GM12878 (cell line): Measurements from ENCODE around the gene SNX19. TPM values are rescaled to one million over a fixed set of nuclear protein-coding genes. Genes with fewer than 3 reads are reported as not detected.

Experiments used
- ATAC-seq: fragments of 200-7000 bp; cut with Tn5 transposase; 3 replicates; pipeline ENCODE4 v1.9.1; 2020; ENCODE audit warnings: mild to moderate bottlenecking, moderate library complexity
- BruUV-seq: library from RNA; stranded (reverse); fragments of 400-500 nt; replicated peaks from 2 replicates; lab custom pipeline; 2021; lab: Mats Ljungman, UMichigan
- CTCF ChIA-PET: fragments of 300-600 bp; sonication (Branson Sonifier 250); formaldehyde crosslinking; extraction: SDS; loops from one replicate; lab custom pipeline; 2021; ENCODE audit warnings: inconsistent platforms; lab: Yijun Ruan, JAX
- POLR2A ChIA-PET: fragments of 350-600 bp; formaldehyde crosslinking; extraction: SDS; loops from one replicate; lab custom pipeline; 2021; ENCODE audit warnings: inconsistent platforms; lab: Charles Lee
- RAD21 ChIA-PET: fragments of 300-600 bp; sonication (Branson Sonifier 250); formaldehyde crosslinking; loops from one replicate; lab custom pipeline; 2023; ENCODE audit warnings: antibody characterized with exemption; ENCODE audit not compliant: unreplicated experiment; lab: Charles Lee
- SMC1A ChIA-PET: fragments of 300-600 bp; sonication (Branson Sonifier 250); formaldehyde crosslinking; loops from one replicate; lab custom pipeline; 2023; ENCODE audit not compliant: unreplicated experiment, uncharacterized antibody; lab: Charles Lee
- DNase-seq: peaks from one replicate; pipeline ENCODE4 v3.0.0-alpha.2; 2011; ENCODE audit warnings: low read depth, low spot score
- FAIRE-seq: peaks from 3 replicates; lab custom pipeline; 2011; peaks lifted over from hg19 to GRCh38; lab: Jason Lieb, UNC
- H2AFZ ChIP-seq: 2 replicates; pipeline ENCODE4 v1.6.0; 2011; ENCODE audit warnings: low read depth, low read length, control low read depth; ENCODE audit not compliant: control insufficient read depth
- H3K27ac ChIP-seq: 2 replicates; pipeline ENCODE4 v1.5.1; 2011; ENCODE audit warnings: control low read depth; ENCODE audit not compliant: control insufficient read depth, insufficient read depth
- H3K27me3 ChIP-seq, 2 experiments: replicated peaks in 1 of 2; 2 replicates each; pipeline versions ENCODE4 v1.6.0 to v1.6.1; 2011; ENCODE audit warnings: low read length in 1 of 2; ENCODE audit not compliant: control insufficient read depth in 2 of 2, insufficient read depth in 2 of 2
- H3K36me3 ChIP-seq, 2 experiments: 2 replicates each; pipeline ENCODE4 v1.5.1; 2011; ENCODE audit warnings: low read length in 1 of 2; ENCODE audit not compliant: control insufficient read depth in 2 of 2, insufficient read depth in 2 of 2
- H3K4me1 ChIP-seq: 2 replicates; pipeline ENCODE4 v1.6.1; 2011; ENCODE audit warnings: mild to moderate bottlenecking, low read length, moderate library complexity, mixed read lengths; ENCODE audit not compliant: control insufficient read depth, insufficient read depth
- H3K4me2 ChIP-seq: 2 replicates; pipeline ENCODE4 v1.6.0; 2011; ENCODE audit warnings: control low read depth; ENCODE audit not compliant: control insufficient read depth, insufficient read depth
- H3K4me3 ChIP-seq: fragments of 200-600 bp; sonication (generic); 2 replicates; pipeline ENCODE4 v1.5.1; 2016
- H3K79me2 ChIP-seq: 2 replicates; pipeline ENCODE4 v1.6.0; 2011; ENCODE audit warnings: low read length; ENCODE audit not compliant: control insufficient read depth, insufficient read depth
- H3K9ac ChIP-seq: 2 replicates; pipeline ENCODE4 v1.8.0; 2011; ENCODE audit warnings: low read length, control low read depth, mixed read lengths; ENCODE audit not compliant: control insufficient read depth, insufficient read depth
- H3K9me3 ChIP-seq: replicated peaks from 3 replicates; pipeline ENCODE4 v1.5.1; 2011; ENCODE audit warnings: mild to moderate bottlenecking, low read length; ENCODE audit not compliant: control insufficient read depth, insufficient read depth
- H4K20me1 ChIP-seq: 2 replicates; pipeline ENCODE4 v1.6.0; 2011; ENCODE audit not compliant: control insufficient read depth, insufficient read depth
- BMI1 ChIP-seq: fragments of 450-650 bp; IDR thresholded peaks from 2 replicates; pipeline ENCODE4 v1.6.1; 2016; ENCODE audit warnings: mild to moderate bottlenecking, moderate library complexity, borderline replicate concordance
- CHD4 ChIP-seq: fragments of 200-600 bp; sonication (generic); IDR thresholded peaks from 2 replicates; pipeline ENCODE4 v1.6.1; 2016; ENCODE audit warnings: mild to moderate bottlenecking
- MXI1 ChIP-seq: fragments of 150-350 bp; IDR thresholded peaks from 2 replicates; pipeline ENCODE4 v1.6.1; 2011; ENCODE audit warnings: low read depth, mild to moderate bottlenecking, inconsistent platforms, low read length, improper control_type of control experiment
- POLR2AphosphoS2 ChIP-seq: IDR thresholded peaks from 2 replicates; pipeline ENCODE4 v1.6.1; 2011; ENCODE audit warnings: low read depth, mild to moderate bottlenecking, low read length, improper control_type of control experiment, moderate library complexity
- SIN3A ChIP-seq: IDR thresholded peaks from 2 replicates; pipeline ENCODE4 v1.6.1; 2012; ENCODE audit warnings: low read depth, low read length, improper control_type of control experiment
- SRF ChIP-seq, 2 experiments: IDR thresholded peaks; 2 replicates each; pipeline ENCODE4 v1.6.1; 2011; ENCODE audit warnings: low read depth in 2 of 2, low read length in 2 of 2, mild to moderate bottlenecking in 1 of 2, moderate library complexity in 1 of 2
- WGBS: methylation state at CpG from one replicate; pipeline ENCODE4 v1.1.6; 2016; ENCODE audit warnings: low lambda C conversion rate; ENCODE audit not compliant: insufficient replicate concordance, insufficient coverage; ENCODE audit errors: missing lambda C conversion rate; 5-methylcytosine and 5-hydroxymethylcytosine counted together
- in situ Hi-C: fragments of 300-500 bp; cut with MboI; formaldehyde crosslinking; loops from 9 replicates; pipeline ENCODE4 v1.14.3; 2018; ENCODE audit warnings: mixed read lengths
- intact Hi-C: fragments of 100-400 bp; cut with micrococcal nuclease; formaldehyde crosslinking; loops from one replicate; pipeline ENCODE4 v1.14.2; 2022; ENCODE audit not compliant: unreplicated experiment
- polyA plus RNA-seq, 11 experiments: library from polyadenylated mRNA; depleted of rRNA in 4 of 11; unstranded in 6 of 11; stranded (reverse) in 5 of 11; fragments of >200 nt; fragmentation: Nextera tagmentation in 4 of 11; fragmentation: Illumina TruSeq in 1 of 11; extraction: Ambion mirVana in 4 of 11; extraction: Trizol in 1 of 11; gene quantifications; 1 replicate in 1 of 11; 2 replicates in 10 of 11; pipeline versions ENCODE4 v1.2.1 to v1.2.3, GENCODE V29; 2011 to 2016; ENCODE audit warnings: inconsistent platforms in 2 of 11, missing spikeins in 2 of 11, low read depth in 1 of 11
- total RNA-seq, 4 experiments: library from RNA; depleted of rRNA in 3 of 4; stranded (reverse); fragments of >200 nt in 3 of 4; fragmentation: Illumina TruSeq in 1 of 4; extraction: Trizol in 1 of 4; gene quantifications; 2 replicates each; pipeline versions ENCODE4 v1.2.1 to v1.2.3, GENCODE V29; 2013 to 2021
- TF ChIP-seq, protein P1 (sequence below): fragments of 450-650 bp; IDR thresholded peaks from 2 replicates; pipeline ENCODE4 v1.6.1; 2016; ENCODE audit warnings: mild to moderate bottlenecking, moderate library complexity, borderline replicate concordance
- TF ChIP-seq, protein P2 (sequence below): fragments of 450-650 bp; IDR thresholded peaks from 2 replicates; pipeline ENCODE4 v1.6.1; 2017; ENCODE audit warnings: mild to moderate bottlenecking, low read depth, inconsistent platforms; ENCODE audit not compliant: poor library complexity, severe bottlenecking
- TF ChIP-seq, protein P3 (sequence below): fragments of 450-650 bp; IDR thresholded peaks from 2 replicates; pipeline ENCODE4 v1.6.1; 2017; ENCODE audit warnings: low read depth, mild to moderate bottlenecking, moderate library complexity
- TF ChIP-seq, protein P4 (sequence below): fragments of 450-650 bp; IDR thresholded peaks from 2 replicates; pipeline ENCODE4 v1.6.1; 2016; ENCODE audit warnings: mild to moderate bottlenecking

Gene SNX19
- total and polyA plus RNA-seq, 10 of the 15 experiments (the other 5 are each of a cell fraction or from before 2014, with no cell fraction given): 3.0 to 46.9 (median 30.4) TPM

DNA sequence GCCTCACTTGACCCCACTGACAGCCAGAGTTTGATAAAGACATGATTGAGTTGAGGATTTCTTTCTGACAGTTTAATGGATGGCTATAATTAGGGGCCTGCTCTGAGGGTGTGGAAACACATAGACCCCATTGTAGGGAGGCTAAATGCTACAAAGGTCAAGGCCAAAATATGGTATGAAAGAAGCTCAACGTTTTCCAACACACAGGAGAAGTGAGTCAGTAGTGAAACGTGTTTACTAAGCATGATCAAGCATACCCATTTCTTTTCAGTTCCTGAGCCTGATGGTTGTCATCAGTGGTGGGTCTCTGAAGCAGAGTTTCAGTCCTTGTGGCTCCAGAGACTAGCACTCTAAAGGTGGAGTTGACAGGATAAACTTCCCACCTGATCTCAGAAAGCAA, 69.7 kb downstream of the SNX19 start:
- Histone ChIP-seq H3K4me1 (no peaks in the 10 kb centered on the region), H2AFZ (no peak overlapping the region), H3K9ac (no peak overlapping the region), H3K4me2 (no peak overlapping the region), H4K20me1 (peaks cover 3% of the 10 kb centered on the region; the same call in 1 of the 2 replicates), H3K4me3 (no peak overlapping the region), H3K79me2 (no peaks in the 10 kb centered on the region), H3K27ac (no peak overlapping the region), H3K27me3 (peaks cover 0 to 6% of the 10 kb centered on the region in 2 experiments; a peak in 1 of 4 replicates), H3K9me3 (no peaks in the 10 kb centered on the region; the same call in 1 of the 3 replicates), H3K36me3 (no peaks in the 10 kb centered on the region)
- ChIA-PET SMC1A (no interaction called here), CTCF (no interaction called here), RAD21 (no interaction called here), POLR2A (no interaction called here)
- no peak for DNase-seq
- ATAC-seq: no peak
- in situ Hi-C loops (no loop called here), intact Hi-C loops (no loop called here)
- FAIRE-seq: no peak
- BruUV-seq: no TSS peak
- WGBS: 0% methylated on average over 2 of the region's 2 CpGs
- TF ChIP-seq, protein P1, sequence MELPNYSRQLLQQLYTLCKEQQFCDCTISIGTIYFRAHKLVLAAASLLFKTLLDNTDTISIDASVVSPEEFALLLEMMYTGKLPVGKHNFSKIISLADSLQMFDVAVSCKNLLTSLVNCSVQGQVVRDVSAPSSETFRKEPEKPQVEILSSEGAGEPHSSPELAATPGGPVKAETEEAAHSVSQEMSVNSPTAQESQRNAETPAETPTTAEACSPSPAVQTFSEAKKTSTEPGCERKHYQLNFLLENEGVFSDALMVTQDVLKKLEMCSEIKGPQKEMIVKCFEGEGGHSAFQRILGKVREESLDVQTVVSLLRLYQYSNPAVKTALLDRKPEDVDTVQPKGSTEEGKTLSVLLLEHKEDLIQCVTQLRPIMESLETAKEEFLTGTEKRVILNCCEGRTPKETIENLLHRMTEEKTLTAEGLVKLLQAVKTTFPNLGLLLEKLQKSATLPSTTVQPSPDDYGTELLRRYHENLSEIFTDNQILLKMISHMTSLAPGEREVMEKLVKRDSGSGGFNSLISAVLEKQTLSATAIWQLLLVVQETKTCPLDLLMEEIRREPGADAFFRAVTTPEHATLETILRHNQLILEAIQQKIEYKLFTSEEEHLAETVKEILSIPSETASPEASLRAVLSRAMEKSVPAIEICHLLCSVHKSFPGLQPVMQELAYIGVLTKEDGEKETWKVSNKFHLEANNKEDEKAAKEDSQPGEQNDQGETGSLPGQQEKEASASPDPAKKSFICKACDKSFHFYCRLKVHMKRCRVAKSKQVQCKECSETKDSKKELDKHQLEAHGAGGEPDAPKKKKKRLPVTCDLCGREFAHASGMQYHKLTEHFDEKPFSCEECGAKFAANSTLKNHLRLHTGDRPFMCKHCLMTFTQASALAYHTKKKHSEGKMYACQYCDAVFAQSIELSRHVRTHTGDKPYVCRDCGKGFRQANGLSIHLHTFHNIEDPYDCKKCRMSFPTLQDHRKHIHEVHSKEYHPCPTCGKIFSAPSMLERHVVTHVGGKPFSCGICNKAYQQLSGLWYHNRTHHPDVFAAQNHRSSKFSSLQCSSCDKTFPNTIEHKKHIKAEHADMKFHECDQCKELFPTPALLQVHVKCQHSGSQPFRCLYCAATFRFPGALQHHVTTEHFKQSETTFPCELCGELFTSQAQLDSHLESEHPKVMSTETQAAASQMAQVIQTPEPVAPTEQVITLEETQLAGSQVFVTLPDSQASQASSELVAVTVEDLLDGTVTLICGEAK: no peak
- TF ChIP-seq SIN3A (no peak), SRF (IDR thresholded peaks at IDR 0.05; ENCODE audit: low read depth in 2 of 2, low read length in 2 of 2) (no peak), MXI1 (no peak), BMI1 (no peak), CHD4 (no peak), POLR2AphosphoS2 (no peak)
- TF ChIP-seq, protein P2, sequence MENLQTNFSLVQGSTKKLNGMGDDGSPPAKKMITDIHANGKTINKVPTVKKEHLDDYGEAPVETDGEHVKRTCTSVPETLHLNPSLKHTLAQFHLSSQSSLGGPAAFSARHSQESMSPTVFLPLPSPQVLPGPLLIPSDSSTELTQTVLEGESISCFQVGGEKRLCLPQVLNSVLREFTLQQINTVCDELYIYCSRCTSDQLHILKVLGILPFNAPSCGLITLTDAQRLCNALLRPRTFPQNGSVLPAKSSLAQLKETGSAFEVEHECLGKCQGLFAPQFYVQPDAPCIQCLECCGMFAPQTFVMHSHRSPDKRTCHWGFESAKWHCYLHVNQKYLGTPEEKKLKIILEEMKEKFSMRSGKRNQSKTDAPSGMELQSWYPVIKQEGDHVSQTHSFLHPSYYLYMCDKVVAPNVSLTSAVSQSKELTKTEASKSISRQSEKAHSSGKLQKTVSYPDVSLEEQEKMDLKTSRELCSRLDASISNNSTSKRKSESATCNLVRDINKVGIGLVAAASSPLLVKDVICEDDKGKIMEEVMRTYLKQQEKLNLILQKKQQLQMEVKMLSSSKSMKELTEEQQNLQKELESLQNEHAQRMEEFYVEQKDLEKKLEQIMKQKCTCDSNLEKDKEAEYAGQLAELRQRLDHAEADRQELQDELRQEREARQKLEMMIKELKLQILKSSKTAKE: no peak
- TF ChIP-seq, protein P3, sequence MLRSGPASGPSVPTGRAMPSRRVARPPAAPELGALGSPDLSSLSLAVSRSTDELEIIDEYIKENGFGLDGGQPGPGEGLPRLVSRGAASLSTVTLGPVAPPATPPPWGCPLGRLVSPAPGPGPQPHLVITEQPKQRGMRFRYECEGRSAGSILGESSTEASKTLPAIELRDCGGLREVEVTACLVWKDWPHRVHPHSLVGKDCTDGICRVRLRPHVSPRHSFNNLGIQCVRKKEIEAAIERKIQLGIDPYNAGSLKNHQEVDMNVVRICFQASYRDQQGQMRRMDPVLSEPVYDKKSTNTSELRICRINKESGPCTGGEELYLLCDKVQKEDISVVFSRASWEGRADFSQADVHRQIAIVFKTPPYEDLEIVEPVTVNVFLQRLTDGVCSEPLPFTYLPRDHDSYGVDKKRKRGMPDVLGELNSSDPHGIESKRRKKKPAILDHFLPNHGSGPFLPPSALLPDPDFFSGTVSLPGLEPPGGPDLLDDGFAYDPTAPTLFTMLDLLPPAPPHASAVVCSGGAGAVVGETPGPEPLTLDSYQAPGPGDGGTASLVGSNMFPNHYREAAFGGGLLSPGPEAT: no peak
- TF ChIP-seq, protein P4, sequence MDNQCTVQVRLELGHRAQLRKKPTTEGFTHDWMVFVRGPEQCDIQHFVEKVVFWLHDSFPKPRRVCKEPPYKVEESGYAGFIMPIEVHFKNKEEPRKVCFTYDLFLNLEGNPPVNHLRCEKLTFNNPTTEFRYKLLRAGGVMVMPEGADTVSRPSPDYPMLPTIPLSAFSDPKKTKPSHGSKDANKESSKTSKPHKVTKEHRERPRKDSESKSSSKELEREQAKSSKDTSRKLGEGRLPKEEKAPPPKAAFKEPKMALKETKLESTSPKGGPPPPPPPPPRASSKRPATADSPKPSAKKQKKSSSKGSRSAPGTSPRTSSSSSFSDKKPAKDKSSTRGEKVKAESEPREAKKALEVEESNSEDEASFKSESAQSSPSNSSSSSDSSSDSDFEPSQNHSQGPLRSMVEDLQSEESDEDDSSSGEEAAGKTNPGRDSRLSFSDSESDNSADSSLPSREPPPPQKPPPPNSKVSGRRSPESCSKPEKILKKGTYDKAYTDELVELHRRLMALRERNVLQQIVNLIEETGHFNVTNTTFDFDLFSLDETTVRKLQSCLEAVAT: no peak
